SU-DHL-6 (cell line): ENCODE results near the gene NCDN.

Experiments used
- CTCF ChIP-seq: fragments of 200-600 bp; sonication (generic); IDR thresholded peaks from one replicate; pipeline ENCODE4 v1.5.1; 2017; ENCODE audit warnings: antibody characterized with exemption, mild to moderate bottlenecking, low read length, moderate library complexity; ENCODE audit not compliant: insufficient read depth, poor library complexity, severe bottlenecking
- EZH2phosphoT487 ChIP-seq: fragments of 200-600 bp; sonication (generic), shearing (Covaris generic); conservative IDR thresholded peaks from 2 replicates; pipeline ENCODE4 v1.6.1; 2018; ENCODE audit warnings: mild to moderate bottlenecking, antibody characterized with exemption, low read length, moderate library complexity, mixed read lengths

GRCh38 chr1:35589516-35590427 is 32.2 kb downstream of the NCDN start:
- TF ChIP-seq CTCF (no peak), EZH2phosphoT487 (no peak)
